ENCODE data around the gene TMEM164. TPM values are rescaled to one million over a fixed set of nuclear protein-coding genes. Genes with fewer than 3 reads are reported as not detected.

The TMEM164 gene
- total and polyA plus RNA-seq, 2 experiments from 2014 or later = 3.4 to 17.2 TPM

DNA sequence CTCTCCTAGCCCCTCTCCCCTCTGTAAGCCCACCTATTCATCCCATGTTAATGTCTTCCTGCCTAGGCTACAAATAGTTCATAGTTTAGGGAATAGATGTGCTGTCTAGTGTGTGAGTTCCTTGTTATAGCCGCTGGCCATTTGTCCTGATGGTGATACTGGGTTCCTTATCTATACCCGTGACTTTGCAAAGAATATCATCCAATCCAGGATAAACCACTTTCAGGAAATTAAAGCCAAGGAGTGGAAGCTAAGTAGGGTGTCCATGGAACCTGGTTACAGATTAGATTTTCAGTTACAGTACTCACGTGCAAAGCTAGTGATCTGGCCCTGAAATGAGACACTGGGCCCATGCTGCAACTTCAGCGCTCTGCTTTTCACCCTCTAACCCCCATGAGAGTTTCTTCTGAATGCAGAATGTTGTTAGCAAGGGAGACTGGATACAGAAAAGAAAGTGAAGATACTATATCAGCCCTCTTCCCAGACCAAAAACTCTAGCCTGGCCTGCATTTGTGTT lies 111.4 kb downstream of the TMEM164 start:
- Mint-ChIP-seq H3K4me1 (no peaks in the 10 kb centered on the region), H3K9me3 (no peaks in the 10 kb centered on the region), H3K4me3 (no peak overlapping the region), H3K36me3 (ENCODE audit: low read depth) (no peaks in the 10 kb centered on the region), H3K27me3 (ENCODE audit: insufficient read depth, low read depth, poor library complexity) (no peaks in the 10 kb centered on the region), H3K27ac (no peak overlapping the region)
- no peak overlapping the region for H3K4me2 ChIP-seq
- no peak overlapping the region for H3K27ac ChIP-seq (ENCODE audit: low read depth)
- H3K27me3 ChIP-seq (ENCODE audit: insufficient read depth) = no peaks in the 10 kb centered on the region
- H4K20me1 ChIP-seq (replicated peaks; ENCODE audit: insufficient read depth) = no peaks in the 10 kb centered on the region
- no peak overlapping the region for H3K4me3 ChIP-seq
- TF ChIP-seq ZNF331 (CRISPR knock-in tag; IDR thresholded peaks at IDR 0.05; ENCODE audit: low read depth) = no peak
- no peak for TF ChIP-seq JUNB (IDR thresholded peaks at IDR 0.05; ENCODE audit: unreplicated experiment)
- no peak for TF ChIP-seq STAT1 (IDR thresholded peaks at IDR 0.05; ENCODE audit: unreplicated experiment)
- TF ChIP-seq NANOG (IDR thresholded peaks at IDR 0.05; ENCODE audit: borderline replicate concordance) = no peak
- TF ChIP-seq, protein P1, sequence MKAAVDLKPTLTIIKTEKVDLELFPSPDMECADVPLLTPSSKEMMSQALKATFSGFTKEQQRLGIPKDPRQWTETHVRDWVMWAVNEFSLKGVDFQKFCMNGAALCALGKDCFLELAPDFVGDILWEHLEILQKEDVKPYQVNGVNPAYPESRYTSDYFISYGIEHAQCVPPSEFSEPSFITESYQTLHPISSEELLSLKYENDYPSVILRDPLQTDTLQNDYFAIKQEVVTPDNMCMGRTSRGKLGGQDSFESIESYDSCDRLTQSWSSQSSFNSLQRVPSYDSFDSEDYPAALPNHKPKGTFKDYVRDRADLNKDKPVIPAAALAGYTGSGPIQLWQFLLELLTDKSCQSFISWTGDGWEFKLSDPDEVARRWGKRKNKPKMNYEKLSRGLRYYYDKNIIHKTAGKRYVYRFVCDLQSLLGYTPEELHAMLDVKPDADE (IDR thresholded peaks at IDR 0.05) = no peak
- TF ChIP-seq EZH2 (IDR thresholded peaks at IDR 0.05; ENCODE audit: low read depth, unreplicated experiment) = no peak
- no peaks in the 10 kb centered on the region for H3K79me2 ChIP-seq (replicated peaks; ENCODE audit: insufficient read depth)
- H3K4me1 ChIP-seq (ENCODE audit: insufficient read depth) = no peaks in the 10 kb centered on the region
- no peaks in the 10 kb centered on the region for H3F3A ChIP-seq (replicated peaks; ENCODE audit: low read depth)
- no peak overlapping the region for H2AFZ ChIP-seq
- no peaks in the 10 kb centered on the region for H3K9me2 ChIP-seq (ENCODE audit: insufficient read depth)
- no peaks in the 10 kb centered on the region for H3K36me3 ChIP-seq (ENCODE audit: insufficient read depth)
- no peak for ATAC-seq
- no peak for DNase-seq (ENCODE audit: low spot score)

DNA sequence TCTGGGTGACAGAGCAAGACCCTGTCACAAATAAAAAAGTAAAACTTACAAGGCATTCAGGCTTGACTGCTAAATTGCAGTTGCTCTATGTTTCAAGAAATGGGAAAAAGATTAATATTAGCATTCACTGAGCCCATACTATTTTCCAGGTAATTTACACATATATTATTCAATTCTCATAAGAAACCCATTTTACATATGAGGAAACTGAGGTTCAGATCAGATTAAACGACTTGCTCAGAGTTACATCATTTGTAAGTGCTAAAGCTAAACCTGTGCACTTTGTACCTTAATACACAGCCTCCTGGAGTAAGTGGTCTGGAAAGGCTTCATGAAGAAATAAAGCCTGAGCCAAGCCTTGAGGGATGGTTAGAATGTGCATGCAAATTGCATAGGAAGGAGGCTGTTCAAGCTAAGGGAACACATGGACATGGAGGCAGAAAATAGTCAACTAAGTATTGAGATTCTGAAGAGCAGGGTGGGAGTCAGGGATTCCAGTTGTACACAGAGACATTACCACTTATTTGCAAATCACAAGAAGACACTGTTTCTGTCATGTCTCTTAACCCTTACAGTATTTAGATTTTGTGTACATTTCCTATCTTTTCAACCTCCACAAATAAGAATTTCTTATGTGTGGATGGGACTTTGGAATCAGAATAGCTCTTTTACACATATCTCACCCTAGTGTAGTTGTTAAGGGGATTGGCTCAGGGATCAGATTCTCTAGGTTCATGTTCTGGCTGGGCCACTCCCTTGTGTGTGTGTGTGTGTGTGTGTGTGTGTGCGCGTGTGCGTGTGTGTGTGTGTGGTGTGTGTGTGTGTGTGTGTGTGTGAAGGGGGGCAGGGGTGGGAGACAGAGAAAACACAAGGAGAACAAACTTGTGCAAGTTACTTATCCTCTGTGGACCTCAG lies 113.4 kb downstream of the TMEM164 start:
- H3K79me2 ChIP-seq (replicated peaks; ENCODE audit: insufficient read depth) = no peaks in the 10 kb centered on the region
- no peak overlapping the region for H3K27ac Mint-ChIP-seq
- DNase-seq (ENCODE audit: low spot score) (no peak), ATAC-seq (no peak)
- no peaks in the 10 kb centered on the region for H3K36me3 ChIP-seq (ENCODE audit: insufficient read depth)
- H3F3A ChIP-seq (replicated peaks; ENCODE audit: low read depth) = no peaks in the 10 kb centered on the region
- no peaks in the 10 kb centered on the region for H3K9me3 Mint-ChIP-seq
- H2AFZ ChIP-seq = no peak overlapping the region
- H3K4me1 ChIP-seq (ENCODE audit: insufficient read depth) = no peaks in the 10 kb centered on the region
- H3K4me3 ChIP-seq = no peak overlapping the region
- no peaks in the 10 kb centered on the region for H3K36me3 Mint-ChIP-seq (ENCODE audit: low read depth)
- no peak overlapping the region for H3K4me3 Mint-ChIP-seq
- no peak overlapping the region for H3K27ac ChIP-seq (ENCODE audit: low read depth)
- H3K9me2 ChIP-seq (ENCODE audit: insufficient read depth) = no peaks in the 10 kb centered on the region
- H3K4me1 Mint-ChIP-seq = no peaks in the 10 kb centered on the region
- no peak overlapping the region for H3K4me2 ChIP-seq
- no peaks in the 10 kb centered on the region for H3K27me3 ChIP-seq (ENCODE audit: insufficient read depth)
- H4K20me1 ChIP-seq (replicated peaks; ENCODE audit: insufficient read depth) = no peaks in the 10 kb centered on the region
- TF ChIP-seq JUNB (IDR thresholded peaks at IDR 0.05; ENCODE audit: unreplicated experiment) (no peak), EZH2 (IDR thresholded peaks at IDR 0.05; ENCODE audit: low read depth, unreplicated experiment) (no peak), STAT1 (IDR thresholded peaks at IDR 0.05; ENCODE audit: unreplicated experiment) (no peak), ZNF114 (CRISPR knock-in tag; IDR thresholded peaks at IDR 0.05) (no peak), CREB1 (CRISPR knock-in tag; IDR thresholded peaks at IDR 0.05; ENCODE audit: low read depth) (no peak), EZH2phosphoT487 (IDR thresholded peaks at IDR 0.05; ENCODE audit: unreplicated experiment) (no peak)
- no peaks in the 10 kb centered on the region for H3K27me3 Mint-ChIP-seq (ENCODE audit: insufficient read depth, low read depth, poor library complexity)
